Superior temporal gyrus (tissue), 1 donor: ENCODE measurements around the gene USP25.

Experiments
- DNase-seq: peaks from one replicate; pipeline ENCODE4 v3.0.0-alpha.2; 2016; ENCODE audit errors: extremely low spot score

The USP25 gene

DNA sequence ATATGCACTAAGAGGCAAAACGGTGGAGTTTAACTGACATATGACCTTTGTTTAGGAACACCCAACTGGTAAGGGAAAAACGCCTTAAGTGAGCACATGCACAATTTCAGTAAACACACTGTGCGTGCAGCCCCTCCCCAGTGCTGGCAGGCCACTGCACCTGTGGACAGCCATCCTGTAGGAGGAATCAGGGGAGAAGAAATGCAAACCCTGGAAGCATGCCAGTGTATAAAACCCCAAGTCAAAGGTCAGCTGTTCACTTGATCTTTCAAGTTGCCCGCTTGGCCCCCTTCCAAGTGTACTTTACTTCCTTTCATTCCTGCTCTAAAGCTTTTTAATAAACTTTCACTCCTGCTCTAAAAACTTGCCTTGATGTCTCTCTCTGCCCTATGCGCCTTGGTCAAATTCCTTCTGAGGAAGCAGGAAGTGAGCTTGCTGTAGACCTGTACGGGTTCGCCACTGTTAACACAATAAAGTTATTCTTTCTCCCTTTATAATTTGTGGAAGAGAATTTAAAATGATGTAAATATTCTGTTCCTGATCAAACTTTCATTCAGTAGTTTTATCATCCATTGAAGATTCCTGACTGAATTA is 31.8 kb downstream of the USP25 start:
- DNase-seq: no peak

DNA sequence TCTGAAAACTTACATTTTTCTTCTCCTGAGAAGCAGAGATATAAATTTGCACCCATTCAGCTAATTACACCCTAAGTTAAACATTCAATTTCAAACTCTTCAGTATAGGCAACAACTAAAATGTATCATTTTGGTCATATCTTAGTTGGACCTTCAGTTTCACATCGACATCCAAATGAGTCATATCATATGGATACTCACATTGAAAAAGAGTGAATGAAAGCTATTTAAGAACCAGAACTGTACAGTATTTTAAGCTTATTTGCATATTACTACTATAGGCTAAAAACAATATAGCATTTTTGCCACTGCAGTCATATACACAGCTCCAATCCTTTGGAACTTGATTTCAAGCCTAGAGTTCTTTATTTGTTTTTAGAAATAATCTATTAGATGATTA is 33.6 kb downstream of the USP25 start:
- DNase-seq: no peak

- DNase-seq: no peak
Measured at GRCh38 chr21:15764878-15765277, 35.1 kb downstream of the USP25 start.

- DNase-seq: no peak
Measured at GRCh38 chr21:15766952-15767603, 37.3 kb downstream of the USP25 start.

GRCh38 chr21:15768045-15768601 is 38.3 kb downstream of the USP25 start:
- no peak for DNase-seq

- no peak for DNase-seq
Measured at GRCh38 chr21:15768853-15769252, 39.1 kb downstream of the USP25 start.

DNA sequence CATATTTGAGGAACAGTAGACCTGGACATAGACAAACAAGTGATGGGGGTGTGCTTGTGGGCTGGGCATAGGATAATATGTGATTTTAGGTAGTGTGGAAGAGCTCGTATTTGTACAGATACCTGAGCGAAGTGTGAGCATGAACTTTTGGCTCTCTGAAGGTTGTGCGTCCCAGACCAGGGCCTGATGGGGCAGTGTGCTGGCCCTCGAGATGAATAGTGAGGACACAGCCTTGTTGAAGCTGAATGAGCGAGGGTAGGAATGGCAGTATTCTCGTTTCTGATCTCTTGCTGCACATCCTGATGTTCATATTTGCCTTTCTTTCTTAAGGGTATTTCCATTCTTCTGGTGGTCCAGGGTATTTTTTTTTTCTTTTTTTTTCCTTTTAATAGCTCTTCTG is 41.5 kb downstream of the USP25 start:
- DNase-seq: no peak

GRCh38 chr21:15772654-15773053 is 42.9 kb downstream of the USP25 start:
- no peak for DNase-seq

- DNase-seq: no peak
Measured at GRCh38 chr21:15774590-15774989, 44.8 kb downstream of the USP25 start.

GRCh38 chr21:15775291-15775690 is 45.5 kb downstream of the USP25 start:
- no peak for DNase-seq

GRCh38 chr21:15775981-15776380 is 46.2 kb downstream of the USP25 start:
- no peak for DNase-seq

- no peak for DNase-seq
Measured at GRCh38 chr21:15776818-15777217, 47.0 kb downstream of the USP25 start.

DNA sequence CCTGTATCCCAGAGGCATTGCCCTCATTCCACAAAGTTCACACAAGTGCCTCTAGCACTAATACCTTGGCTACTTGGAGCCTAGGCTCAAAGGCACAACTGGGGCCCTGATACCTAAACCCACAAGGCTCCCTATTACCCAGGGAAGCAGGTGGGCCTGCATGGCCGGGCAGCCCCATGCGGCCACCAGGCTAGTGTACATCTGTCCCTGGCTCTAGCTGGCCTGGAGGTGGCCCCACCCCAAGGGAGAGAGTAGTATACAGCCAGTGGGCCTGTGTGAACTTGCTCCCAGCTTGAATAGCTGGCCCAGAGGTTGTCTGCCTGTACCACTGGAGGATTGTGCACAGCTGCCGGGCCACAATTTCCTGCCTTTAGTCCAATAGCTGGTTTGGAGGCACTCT is 52.2 kb downstream of the USP25 start:
- no peak for DNase-seq

- DNase-seq: no peak
Measured at GRCh38 chr21:15788847-15789523, 59.2 kb downstream of the USP25 start.

DNA sequence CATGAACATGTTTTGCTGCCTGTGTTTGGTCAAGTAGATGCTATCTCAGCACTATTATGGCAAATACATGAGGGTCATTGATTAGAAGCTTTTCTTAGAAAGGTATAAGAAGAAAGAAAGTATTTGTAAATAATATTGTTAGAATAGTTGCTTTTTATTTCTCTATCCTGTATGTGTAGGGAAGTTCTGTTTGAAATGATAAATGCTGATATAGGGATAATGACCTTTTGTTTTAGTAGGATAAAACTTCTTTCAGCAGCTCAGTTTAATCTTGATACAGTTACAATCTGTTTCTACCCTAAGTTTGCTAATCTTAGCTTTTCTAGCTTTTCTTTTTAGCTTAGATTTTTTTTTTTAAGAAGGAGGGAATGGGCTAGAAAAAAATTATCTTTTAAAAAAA is 63.3 kb downstream of the USP25 start:
- no peak for DNase-seq

DNA sequence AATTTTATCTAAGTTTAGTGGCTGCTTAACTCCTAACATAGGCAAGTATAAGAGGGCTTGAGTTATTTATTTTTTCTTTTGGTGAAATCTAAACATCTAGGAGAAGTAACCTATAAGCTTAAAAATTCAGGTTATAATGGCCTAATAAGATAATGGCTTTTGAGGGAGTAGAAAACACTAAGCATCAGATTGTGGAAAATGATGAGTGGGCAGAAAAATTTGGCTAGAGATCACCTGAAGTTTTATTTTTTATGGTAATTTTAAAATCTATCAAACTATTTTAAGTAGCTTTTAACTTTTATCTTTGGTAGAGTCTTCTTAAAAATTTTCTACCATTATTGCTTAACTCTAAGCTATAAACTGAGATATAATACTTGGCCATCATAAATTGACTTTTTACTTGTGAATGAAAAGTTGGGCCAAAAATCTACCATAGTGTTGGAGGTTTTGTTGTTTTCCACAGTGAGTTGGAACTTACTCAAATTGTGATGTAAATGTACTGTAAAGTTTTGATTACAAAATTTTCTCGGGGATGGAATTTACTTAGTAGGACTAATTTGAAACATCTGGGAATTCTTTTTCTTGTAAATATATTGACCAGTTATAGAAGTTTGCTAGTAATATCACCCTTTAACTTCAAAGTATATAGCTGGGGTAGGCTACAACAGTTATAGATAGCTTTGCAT is 63.9 kb downstream of the USP25 start:
- no peak for DNase-seq

- DNase-seq: no peak
Measured at GRCh38 chr21:15794277-15794912, 64.6 kb downstream of the USP25 start.

DNA sequence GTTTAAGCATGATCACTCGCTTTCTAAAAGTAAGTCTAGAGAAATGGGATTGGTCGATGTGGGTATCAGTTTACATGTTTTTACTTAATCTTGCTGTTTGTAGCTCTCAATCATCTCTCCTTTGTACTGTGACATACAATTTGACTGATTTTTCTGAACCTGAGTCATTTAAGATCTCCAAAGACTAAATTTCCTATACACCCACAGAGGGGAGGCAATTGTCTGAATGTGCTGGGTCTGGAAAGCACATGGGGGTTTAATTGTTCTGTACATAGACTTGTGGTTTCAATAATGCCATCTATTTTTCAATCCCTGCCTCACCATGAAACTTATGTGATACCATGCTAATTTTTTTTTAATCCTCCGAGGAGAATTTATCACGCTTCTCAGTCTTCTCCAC is 65.8 kb downstream of the USP25 start:
- DNase-seq: no peak

DNA sequence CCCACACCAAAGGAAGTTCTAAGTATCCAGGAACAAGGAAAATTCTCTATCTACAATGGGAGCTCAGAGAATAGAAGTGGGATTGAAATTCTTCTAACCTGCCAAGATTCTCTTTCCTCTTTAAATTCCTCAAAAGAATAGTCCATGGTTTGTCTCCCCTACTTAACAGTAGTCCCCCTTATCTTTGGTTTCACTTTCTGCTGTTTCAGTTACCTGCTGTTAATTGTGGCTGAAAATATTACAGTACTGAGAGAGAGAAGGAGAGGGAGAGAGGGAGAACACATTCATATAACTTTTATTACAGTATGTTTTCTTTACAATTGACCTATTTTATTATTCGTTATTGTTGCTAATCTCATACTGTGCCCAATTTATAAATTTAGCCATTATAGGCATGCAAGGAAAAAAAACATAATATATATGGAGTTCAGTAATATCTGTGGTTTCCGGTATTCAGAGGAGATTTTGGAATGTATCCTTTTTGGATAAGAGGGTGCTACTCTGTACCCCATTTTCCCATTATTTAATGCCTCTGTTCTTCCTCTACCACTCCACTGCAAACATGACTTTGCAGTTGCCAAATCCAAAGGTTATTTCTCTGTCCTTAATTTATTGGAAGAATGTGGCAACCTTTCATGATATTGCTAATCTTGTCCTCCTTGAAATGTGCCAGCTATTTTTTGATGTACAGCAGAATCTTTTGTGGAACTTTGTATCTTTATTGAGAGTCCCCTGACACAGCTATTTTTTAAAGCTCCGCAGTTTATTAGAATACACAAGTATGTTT is 68.0 kb downstream of the USP25 start:
- DNase-seq: no peak

DNA sequence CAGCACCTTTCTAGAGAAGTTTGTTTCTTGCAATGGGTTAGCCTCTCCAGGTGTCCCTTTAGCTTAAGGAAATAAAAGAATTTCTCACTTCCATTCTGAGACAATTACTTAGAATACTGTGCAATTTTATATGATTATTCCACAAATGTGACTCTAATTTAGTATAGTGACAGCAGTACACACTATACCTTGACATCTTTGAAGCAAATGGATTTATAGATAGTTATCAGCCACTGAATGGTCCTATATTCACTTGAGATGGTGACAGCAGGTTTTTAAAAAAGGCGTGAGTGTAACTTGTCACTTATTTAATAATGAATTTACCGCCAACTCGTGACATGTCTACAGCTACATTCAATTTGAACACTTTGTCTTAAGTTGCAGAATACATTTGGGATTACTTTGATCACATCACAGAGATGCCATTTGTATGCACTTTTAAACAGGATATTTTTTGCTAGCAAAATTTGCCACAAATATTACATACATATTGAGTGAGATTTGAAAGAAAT is 71.6 kb downstream of the USP25 start:
- no peak for DNase-seq
